Measurements from ENCODE around the gene ANKDD1A.

DNA sequence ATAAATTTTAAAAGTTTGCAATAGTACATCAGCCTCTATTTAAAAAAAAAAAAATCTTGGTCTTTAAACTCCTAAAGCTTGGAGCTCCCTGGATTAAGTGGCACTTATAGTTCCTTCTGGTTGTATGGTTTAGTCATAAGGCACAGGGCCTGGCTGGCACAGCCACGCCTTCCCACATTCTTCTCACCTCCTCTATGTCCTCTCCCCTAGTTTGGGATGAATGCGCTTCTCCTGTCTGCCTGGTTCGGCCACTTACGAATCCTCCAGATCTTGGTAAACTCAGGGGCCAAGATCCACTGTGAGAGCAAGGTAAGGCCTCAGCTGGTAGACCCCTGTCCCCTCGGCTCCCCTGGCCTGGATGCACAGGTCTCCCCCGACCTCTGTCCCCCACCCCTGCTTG, 10.0 kb downstream of the ANKDD1A start:
- TF ChIP-seq, protein P1, sequence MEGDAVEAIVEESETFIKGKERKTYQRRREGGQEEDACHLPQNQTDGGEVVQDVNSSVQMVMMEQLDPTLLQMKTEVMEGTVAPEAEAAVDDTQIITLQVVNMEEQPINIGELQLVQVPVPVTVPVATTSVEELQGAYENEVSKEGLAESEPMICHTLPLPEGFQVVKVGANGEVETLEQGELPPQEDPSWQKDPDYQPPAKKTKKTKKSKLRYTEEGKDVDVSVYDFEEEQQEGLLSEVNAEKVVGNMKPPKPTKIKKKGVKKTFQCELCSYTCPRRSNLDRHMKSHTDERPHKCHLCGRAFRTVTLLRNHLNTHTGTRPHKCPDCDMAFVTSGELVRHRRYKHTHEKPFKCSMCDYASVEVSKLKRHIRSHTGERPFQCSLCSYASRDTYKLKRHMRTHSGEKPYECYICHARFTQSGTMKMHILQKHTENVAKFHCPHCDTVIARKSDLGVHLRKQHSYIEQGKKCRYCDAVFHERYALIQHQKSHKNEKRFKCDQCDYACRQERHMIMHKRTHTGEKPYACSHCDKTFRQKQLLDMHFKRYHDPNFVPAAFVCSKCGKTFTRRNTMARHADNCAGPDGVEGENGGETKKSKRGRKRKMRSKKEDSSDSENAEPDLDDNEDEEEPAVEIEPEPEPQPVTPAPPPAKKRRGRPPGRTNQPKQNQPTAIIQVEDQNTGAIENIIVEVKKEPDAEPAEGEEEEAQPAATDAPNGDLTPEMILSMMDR (IDR thresholded peaks at IDR 0.05; ENCODE audit: insufficient read depth, low read length, poor library complexity, severe bottlenecking): no peak
- no peak for TF ChIP-seq EZH2phosphoT487 (conservative IDR thresholded peaks at IDR 0.05; ENCODE audit: low read length)
